Stimulated activated CD8-positive, alpha-beta memory T cell treated with anti-CD3 and anti-CD28 coated beads, Interleukin-12 subunit alpha, Interleukin-12 subunit beta, amount 100 ng/mL, for 1 hour (primary cell): ENCODE measurements around the gene LZTS3.
"Not testable (repeated sequence)": the region's sequence is repeated elsewhere in the genome, so short reads cannot be mapped to it uniquely, and the experiment has no call there.

Source experiments
- DNase-seq: peaks from one replicate; pipeline ENCODE4 v3.0.0-alpha.2; 2020; ENCODE audit warnings: low read depth

Gene LZTS3

GRCh38 chr20:3172933-3173609 lies at the start of gene LZTS3:
LZTS3 (minus strand) TSS chr20:3173549; CDS start chr20:3167163, 6,386 bp downstream.
- peak; percentile 76 for DNase-seq

- no peak for DNase-seq
Measured at GRCh38 chr20:3221398-3222226, 48.3 kb upstream of the LZTS3 start.

- DNase-seq: peak; percentile 57
Measured at GRCh38 chr20:3218307-3218988, 45.1 kb upstream of the LZTS3 start.

- DNase-seq: not testable (repeated sequence)
Measured at GRCh38 chr20:3215359-3215917, 42.1 kb upstream of the LZTS3 start.

GRCh38 chr20:3213226-3213625 lies 39.9 kb upstream of the LZTS3 start:
- DNase-seq: no peak

GRCh38 chr20:3210346-3210745 lies 37.0 kb upstream of the LZTS3 start:
- DNase-seq: no peak

- no peak for DNase-seq
Measured at GRCh38 chr20:3209946-3210317, 36.6 kb upstream of the LZTS3 start.

GRCh38 chr20:3209257-3209945 lies 36.1 kb upstream of the LZTS3 start, which contains the start of gene ITPA:
ITPA (plus strand) TSS chr20:3209498; CDS start chr20:3209552, 54 bp downstream.
- DNase-seq: peak; percentile 49

GRCh38 chr20:3208786-3209256 lies 35.5 kb upstream of the LZTS3 start:
- DNase-seq: no peak

GRCh38 chr20:3204124-3204794 lies 30.9 kb upstream of the LZTS3 start, which contains the start of gene DDRGK1:
DDRGK1 (minus strand) TSS chr20:3204682; CDS start chr20:3204627, 55 bp downstream.
- peak; percentile 82 for DNase-seq

GRCh38 chr20:3203315-3204123 lies 30.2 kb upstream of the LZTS3 start:
- no peak for DNase-seq

GRCh38 chr20:3202965-3203314 lies 29.6 kb upstream of the LZTS3 start:
- DNase-seq: no peak

GRCh38 chr20:3199976-3200755 lies 26.8 kb upstream of the LZTS3 start:
- no peak for DNase-seq

GRCh38 chr20:3199206-3199605 lies 25.9 kb upstream of the LZTS3 start:
- no peak for DNase-seq

- DNase-seq: no peak
Measured at GRCh38 chr20:3195590-3196237, 22.4 kb upstream of the LZTS3 start.

GRCh38 chr20:3194617-3195280 lies 21.4 kb upstream of the LZTS3 start:
- no peak for DNase-seq

GRCh38 chr20:3193806-3194616 lies 20.7 kb upstream of the LZTS3 start:
- no peak for DNase-seq
